SIG-M5 (cell line): ENCODE results near the gene KRT4.

Source experiments
- DNase-seq: peaks from one replicate; lab custom pipeline; 2025; lab: John Stamatoyannopoulos, UW

Gene KRT4

GRCh38 chr12:52792185-52793029 lies 21.5 kb downstream of the KRT4 start:
- no peak for DNase-seq

GRCh38 chr12:52791271-52792184 lies 22.4 kb downstream of the KRT4 start:
- DNase-seq = no peak

GRCh38 chr12:52790427-52791270 lies 23.3 kb downstream of the KRT4 start:
- no peak for DNase-seq

- DNase-seq = no peak
These were observed 24.1 kb downstream of the KRT4 start for GRCh38 chr12:52789637-52790426.

- DNase-seq = no peak
These were observed 24.9 kb downstream of the KRT4 start for GRCh38 chr12:52788876-52789636.

GRCh38 chr12:52788192-52788875 lies 25.6 kb downstream of the KRT4 start:
- DNase-seq = no peak

GRCh38 chr12:52787324-52788191 lies 26.4 kb downstream of the KRT4 start:
- no peak for DNase-seq

- DNase-seq = no peak
These were observed 29.0 kb downstream of the KRT4 start for GRCh38 chr12:52784909-52785308.

- DNase-seq = no peak
These were observed 30.2 kb downstream of the KRT4 start for GRCh38 chr12:52783563-52784316.

GRCh38 chr12:52782502-52782901 lies 31.4 kb downstream of the KRT4 start:
- no peak for DNase-seq

GRCh38 chr12:52781399-52782082 lies 32.4 kb downstream of the KRT4 start:
- no peak for DNase-seq

GRCh38 chr12:52779914-52780313 lies 34.0 kb downstream of the KRT4 start:
- no peak for DNase-seq

- DNase-seq = no peak
These were observed 35.1 kb downstream of the KRT4 start for GRCh38 chr12:52778833-52779232.

- DNase-seq = no peak
These were observed 36.4 kb downstream of the KRT4 start for GRCh38 chr12:52777566-52777965.

GRCh38 chr12:52776913-52777395 lies 37.0 kb downstream of the KRT4 start, which contains the start of gene KRT76:
Gene KRT76, minus strand, starts transcription at chr12:52777345. Its CDS starts 54 bp downstream, at chr12:52777291.
- DNase-seq = no peak

GRCh38 chr12:52776435-52776834 lies 37.5 kb downstream of the KRT4 start:
- no peak for DNase-seq

GRCh38 chr12:52774629-52775250 lies 39.2 kb downstream of the KRT4 start:
- DNase-seq = no peak
